ENCODE measurements around the gene ZNF592. TPM values are rescaled to one million over a fixed set of nuclear protein-coding genes. Genes with fewer than 3 reads are reported as not detected.
A peak's percentile ranks its signal among the peaks of the same experiment; 100 is the strongest.

The ZNF592 gene
- total and polyA plus RNA-seq, 11 donors: 9.7 to 28.6 (median 21.2) TPM

DNA sequence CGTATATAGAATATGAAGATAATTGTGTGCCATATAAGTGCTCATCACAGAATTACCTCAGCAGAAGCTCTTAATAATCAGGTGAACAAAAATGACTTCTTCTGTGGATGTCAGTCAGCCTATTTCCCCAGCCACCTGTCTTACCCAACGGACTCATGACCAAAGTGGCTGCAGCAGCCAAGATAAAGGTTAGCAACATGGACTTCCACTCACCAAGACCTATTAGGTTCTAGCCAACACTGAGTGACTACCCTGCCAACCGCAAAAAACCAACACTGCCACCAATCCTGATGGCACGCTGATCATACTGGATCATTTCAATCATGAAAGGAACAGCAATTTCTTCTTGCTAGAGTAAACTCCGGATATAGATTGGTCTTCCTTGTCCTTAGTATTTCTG is 44.6 kb upstream of the ZNF592 start:
- Histone ChIP-seq H3K27me3 (no peaks in the 10 kb centered on the region), H3K9me3 (no peaks in the 10 kb centered on the region), H3K4me1 (peaks cover 3 to 52% (median 17%) of the 10 kb centered on the region in 12 donors), H3K36me3 (peaks cover 0 to 10% (median 0%) of the 10 kb centered on the region in 9 donors), H3K27ac (peak overlapping the region in 1 of 12 donors; percentile 50), H3K4me3 (no peak overlapping the region)
- TF ChIP-seq POLR2A (IDR thresholded peaks at IDR 0.05): no peak
- TF ChIP-seq, protein P1, sequence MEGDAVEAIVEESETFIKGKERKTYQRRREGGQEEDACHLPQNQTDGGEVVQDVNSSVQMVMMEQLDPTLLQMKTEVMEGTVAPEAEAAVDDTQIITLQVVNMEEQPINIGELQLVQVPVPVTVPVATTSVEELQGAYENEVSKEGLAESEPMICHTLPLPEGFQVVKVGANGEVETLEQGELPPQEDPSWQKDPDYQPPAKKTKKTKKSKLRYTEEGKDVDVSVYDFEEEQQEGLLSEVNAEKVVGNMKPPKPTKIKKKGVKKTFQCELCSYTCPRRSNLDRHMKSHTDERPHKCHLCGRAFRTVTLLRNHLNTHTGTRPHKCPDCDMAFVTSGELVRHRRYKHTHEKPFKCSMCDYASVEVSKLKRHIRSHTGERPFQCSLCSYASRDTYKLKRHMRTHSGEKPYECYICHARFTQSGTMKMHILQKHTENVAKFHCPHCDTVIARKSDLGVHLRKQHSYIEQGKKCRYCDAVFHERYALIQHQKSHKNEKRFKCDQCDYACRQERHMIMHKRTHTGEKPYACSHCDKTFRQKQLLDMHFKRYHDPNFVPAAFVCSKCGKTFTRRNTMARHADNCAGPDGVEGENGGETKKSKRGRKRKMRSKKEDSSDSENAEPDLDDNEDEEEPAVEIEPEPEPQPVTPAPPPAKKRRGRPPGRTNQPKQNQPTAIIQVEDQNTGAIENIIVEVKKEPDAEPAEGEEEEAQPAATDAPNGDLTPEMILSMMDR (IDR thresholded peaks at IDR 0.05): no peak
- no peak for DNase-seq
- 88 to 94% (median 91%) methylated on average over 5 of the region's 5 CpGs for WGBS, 4 donors
- no peak for ATAC-seq
- intact Hi-C loops (cut with DNase I): loop anchor here in 2 of 10 donors (5.0 kb wide), 4 partner anchors 43 to 223 kb away; partner anchors contain the start of genes ALPK3 (in 1 of the 2), NMB (in 1 of the 2) and ZNF592 (in 1 of the 2)

DNA sequence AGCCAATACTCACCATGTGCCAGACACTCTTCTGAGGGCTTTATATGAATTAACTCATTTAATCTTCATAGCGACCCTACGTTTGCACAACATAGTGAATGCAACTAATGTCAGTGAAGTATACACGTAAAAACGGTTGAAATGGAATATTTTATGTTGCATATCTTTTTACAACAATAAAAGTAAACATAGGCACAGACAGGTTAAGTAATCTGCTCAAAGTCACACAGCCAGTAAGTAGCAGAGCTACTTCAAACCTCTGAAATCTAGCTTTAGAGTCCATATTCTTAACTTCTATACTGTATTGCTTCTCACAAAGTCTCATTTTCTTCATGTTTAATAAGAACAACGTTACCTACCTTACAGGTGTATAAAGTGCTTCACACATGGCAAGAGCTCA is 34.0 kb upstream of the ZNF592 start:
- peak overlapping the region in 9 of 12 donors; percentile 68 to 98 (median 85) for H3K4me3 ChIP-seq
- peaks cover 8 to 39% (median 25%) of the 10 kb centered on the region in 12 donors for H3K4me1 ChIP-seq
- intact Hi-C loops (cut with DNase I): loop anchor here in 5 of 10 donors (10.0 kb wide), 4 partner anchors 60 to 210 kb away; partner anchors contain the start of genes NMB (in 3 of the 5), WDR73 (in 3 of the 5) and ALPK3 (in 2 of the 5)
- H3K9me3 ChIP-seq: no peaks in the 10 kb centered on the region
- no peak for ATAC-seq
- DNase-seq: no peak
- WGBS, 4 donors: 82 to 85% (median 83%) methylated on average over 5 of the region's 5 CpGs
- no peak for TF ChIP-seq POLR2A (IDR thresholded peaks at IDR 0.05)
- TF ChIP-seq, protein P1 (IDR thresholded peaks at IDR 0.05): no peak
- peaks cover 0 to 27% (median 21%) of the 10 kb centered on the region in 9 donors for H3K36me3 ChIP-seq
- peak overlapping the region in 1 of 12 donors; percentile 99 for H3K27ac ChIP-seq
- no peaks in the 10 kb centered on the region for H3K27me3 ChIP-seq

DNA sequence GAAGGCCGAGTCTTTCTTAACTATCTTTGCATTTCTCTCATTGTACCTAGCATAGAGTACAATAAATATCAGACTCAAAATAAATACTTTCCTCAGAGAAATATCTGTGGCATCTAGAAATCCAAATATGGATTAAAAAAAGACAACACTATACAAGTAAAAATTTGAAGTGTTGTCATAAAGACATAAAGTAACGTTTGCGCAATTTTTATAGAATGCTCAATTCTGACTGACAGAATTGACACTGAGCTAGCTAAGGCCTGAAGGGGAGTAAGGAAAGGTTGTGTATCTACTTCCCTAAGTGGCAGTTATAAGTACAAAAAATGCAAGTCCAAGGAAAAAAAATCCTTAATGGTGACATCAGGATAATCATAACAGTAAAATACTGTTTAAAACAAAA is 33.6 kb upstream of the ZNF592 start:
- H3K27ac ChIP-seq: peak overlapping the region in 9 of 12 donors; percentile 86 to 99 (median 94)
- H3K27me3 ChIP-seq: no peaks in the 10 kb centered on the region
- H3K4me3 ChIP-seq: peak overlapping the region; percentile 58 to 98 (median 82)
- peaks cover 8 to 40% (median 25%) of the 10 kb centered on the region in 12 donors for H3K4me1 ChIP-seq
- H3K9me3 ChIP-seq: no peaks in the 10 kb centered on the region
- intact Hi-C loops (cut with DNase I): loop anchor here in 5 of 10 donors (10.0 kb wide), 4 partner anchors 60 to 210 kb away; partner anchors contain the start of genes NMB (in 3 of the 5), WDR73 (in 3 of the 5) and ALPK3 (in 2 of the 5)
- H3K36me3 ChIP-seq: peaks cover 0 to 22% (median 16%) of the 10 kb centered on the region in 9 donors
- TF ChIP-seq POLR2A (IDR thresholded peaks at IDR 0.05): no peak
- TF ChIP-seq, protein P1 (IDR thresholded peaks at IDR 0.05): no peak
- no peak for DNase-seq
- 51 to 64% (median 57%) methylated on average over 3 of the region's 3 CpGs for WGBS, 4 donors
- ATAC-seq: no peak

DNA sequence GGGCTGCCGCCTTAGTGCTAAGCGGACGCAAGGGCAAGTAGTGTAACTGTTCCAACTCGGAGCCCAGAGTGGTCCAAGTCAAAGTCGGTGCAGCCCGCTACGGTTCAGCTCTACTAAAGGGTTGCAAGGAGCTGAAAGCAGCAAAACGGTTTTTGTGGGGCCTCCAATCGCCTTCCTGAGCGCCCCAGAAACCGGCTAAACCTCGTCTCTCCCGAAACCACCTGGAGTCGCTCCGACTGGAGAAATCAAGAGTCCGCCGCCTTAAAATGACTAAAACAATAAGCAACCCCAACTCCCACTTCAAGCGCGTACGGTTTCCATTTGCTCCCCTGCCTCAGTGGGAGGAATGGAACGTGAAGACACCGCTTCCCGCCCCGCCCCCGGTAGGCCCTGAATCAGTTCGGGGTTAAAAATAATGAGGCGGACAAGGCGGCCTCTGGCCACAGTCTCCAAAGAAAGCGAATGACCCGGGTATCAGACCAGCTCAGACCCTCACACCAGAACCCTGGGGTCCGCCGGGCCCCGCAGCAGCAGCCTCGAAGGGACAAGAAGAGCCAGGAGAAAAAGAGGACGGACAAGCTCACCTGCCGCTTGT is 32.9 kb upstream of the ZNF592 start:
- Histone ChIP-seq H3K27ac (peak overlapping the region; percentile 86 to 99 (median 94)), H3K4me3 (peak overlapping the region; percentile 58 to 98 (median 82)), H3K27me3 (no peaks in the 10 kb centered on the region), H3K9me3 (no peaks in the 10 kb centered on the region), H3K4me1 (peaks cover 8 to 46% (median 25%) of the 10 kb centered on the region in 12 donors), H3K36me3 (peaks cover 0 to 15% (median 9%) of the 10 kb centered on the region in 9 donors)
- peak in 3 of 5 donors; percentile 13 to 46 (median 35) for DNase-seq
- no peak for TF ChIP-seq POLR2A (IDR thresholded peaks at IDR 0.05)
- TF ChIP-seq, protein P1 (IDR thresholded peaks at IDR 0.05): no peak
- peak; percentile 3 to 21 (median 12) for ATAC-seq
- 0 to 1% (median 0%) methylated on average over 28 to 36 of the region's 36 CpGs for WGBS, 4 donors
- intact Hi-C loops (cut with DNase I): loop anchor here in 7 of 10 donors (1.0 to 10.0 kb wide), 9 partner anchors 32 to 209 kb away; partner anchors contain the start of genes NMB (in 4 of the 7), ZNF592 (in 4 of the 7), WDR73 (in 3 of the 7) and ALPK3 (in 2 of the 7)

All from heart left ventricle (tissue), 16 donors.